ENCODE measurements around the gene LETM1.

LETM1 gene

GRCh38 chr4:1806596-1807331 is 49.2 kb downstream of the LETM1 start:
- DNase-seq (ENCODE audit: low read depth), result no peak

DNA sequence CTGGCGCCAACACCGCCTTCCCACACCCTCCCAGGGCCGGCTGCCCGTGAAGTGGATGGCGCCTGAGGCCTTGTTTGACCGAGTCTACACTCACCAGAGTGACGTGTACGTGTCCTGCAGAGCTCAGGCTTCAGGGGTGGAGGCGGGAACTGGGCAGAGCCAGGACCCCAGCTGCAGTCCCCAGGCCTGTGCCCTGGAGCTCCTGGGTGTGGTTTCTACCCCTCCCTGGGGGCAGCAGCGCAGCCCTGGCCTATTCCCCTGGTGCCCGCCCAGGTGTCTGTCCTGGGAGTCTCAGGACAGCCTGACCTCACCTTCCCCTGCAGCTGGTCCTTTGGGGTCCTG is 49.8 kb downstream of the LETM1 start:
- DNase-seq (ENCODE audit: low read depth), result no peak

DNA sequence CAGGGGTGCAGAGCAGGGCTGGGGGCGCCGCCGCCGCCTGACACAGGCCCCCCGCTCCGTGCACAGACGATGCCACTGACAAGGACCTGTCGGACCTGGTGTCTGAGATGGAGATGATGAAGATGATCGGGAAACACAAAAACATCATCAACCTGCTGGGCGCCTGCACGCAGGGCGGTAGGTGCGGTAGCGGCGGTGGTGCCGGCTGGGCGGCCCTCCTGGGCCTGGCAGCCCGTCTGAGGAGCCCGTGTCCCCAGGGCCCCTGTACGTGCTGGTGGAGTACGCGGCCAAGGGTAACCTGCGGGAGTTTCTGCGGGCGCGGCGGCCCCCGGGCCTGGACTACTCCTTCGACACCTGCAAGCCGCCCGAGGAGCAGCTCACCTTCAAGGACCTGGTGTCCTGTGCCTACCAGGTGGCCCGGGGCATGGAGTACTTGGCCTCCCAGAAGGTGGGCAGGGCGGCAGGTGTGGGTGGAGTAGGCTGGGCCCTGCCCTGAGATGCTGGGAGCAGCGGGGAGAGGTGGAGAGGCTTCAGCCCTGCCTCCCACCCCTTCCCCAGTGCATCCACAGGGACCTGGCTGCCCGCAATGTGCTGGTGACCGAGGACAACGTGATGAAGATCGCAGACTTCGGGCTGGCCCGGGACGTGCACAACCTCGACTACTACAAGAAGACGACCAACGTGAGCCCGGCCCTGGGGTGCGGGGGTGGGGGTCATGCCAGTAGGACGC is 50.3 kb downstream of the LETM1 start:
- DNase-seq (ENCODE audit: low read depth), result no peak

DNA sequence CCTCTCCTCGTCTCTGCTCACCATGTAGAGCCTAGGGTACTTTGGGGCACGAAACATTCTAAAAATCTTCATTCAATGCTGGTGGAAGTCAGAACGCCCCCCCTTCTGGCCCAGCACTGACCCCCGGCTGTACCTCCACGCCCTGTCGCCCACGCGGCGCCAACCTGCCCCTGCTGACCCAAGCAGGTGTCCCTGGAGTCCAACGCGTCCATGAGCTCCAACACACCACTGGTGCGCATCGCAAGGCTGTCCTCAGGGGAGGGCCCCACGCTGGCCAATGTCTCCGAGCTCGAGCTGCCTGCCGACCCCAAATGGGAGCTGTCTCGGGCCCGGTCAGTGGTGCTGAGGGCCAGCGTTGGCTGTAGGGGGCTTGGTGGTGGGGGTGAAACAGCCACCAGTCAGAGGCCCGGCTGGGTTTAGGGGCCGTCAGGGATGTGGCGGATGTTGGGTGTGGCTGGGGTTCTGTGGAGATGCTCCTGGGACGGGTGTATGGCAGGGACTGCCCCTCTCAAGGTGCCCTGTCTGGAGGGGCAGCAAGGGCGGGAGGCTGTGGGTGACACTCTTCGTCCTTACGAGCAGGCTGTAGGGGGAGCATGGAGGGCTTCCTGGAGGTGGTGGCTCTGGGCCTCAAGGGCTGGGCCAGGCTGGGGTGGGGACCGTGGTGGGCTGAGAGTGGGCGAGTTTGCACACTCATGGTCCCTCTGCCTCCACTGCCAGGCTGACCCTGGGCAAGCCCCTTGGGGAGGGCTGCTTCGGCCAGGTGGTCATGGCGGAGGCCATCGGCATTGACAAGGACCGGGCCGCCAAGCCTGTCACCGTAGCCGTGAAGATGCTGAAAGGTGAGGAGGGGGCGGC is 51.1 kb downstream of the LETM1 start:
- DNase-seq (ENCODE audit: low read depth), result no peak

DNA sequence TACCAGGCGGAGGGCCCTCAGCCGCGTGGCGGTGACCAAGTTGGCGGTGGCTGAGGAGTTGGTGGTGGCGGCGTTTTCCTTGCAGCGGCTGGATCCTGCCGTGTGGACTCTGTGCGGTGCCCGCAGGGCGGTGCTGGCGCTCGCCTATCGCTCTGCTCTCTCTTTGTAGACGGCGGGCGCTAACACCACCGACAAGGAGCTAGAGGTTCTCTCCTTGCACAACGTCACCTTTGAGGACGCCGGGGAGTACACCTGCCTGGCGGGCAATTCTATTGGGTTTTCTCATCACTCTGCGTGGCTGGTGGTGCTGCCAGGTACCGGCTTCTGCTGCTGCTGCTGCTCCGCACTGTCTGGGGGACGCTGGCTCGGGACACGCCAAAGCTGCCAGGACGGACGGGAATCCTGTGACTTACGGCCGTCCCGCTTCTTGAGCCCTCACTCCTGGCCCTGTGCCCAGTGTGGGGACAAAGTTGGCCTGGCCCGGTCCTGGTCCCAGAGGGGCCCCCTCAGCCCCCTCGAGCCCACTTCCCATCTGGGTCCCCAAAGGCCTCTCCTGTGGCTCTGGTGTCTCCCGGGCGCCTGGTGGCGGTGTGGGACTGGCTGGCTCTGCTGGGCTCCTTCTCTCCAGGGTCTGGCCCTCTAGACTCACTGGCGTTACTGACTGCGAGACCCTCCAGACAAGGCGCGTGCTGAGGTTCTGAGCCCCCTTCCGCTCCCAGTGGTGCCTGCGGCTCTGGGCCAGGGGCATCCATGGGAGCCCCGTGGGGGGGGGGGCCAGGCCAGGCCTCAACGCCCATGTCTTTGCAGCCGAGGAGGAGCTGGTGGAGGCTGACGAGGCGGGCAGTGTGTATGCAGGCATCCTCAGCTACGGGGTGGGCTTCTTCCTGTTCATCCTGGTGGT is 52.2 kb downstream of the LETM1 start:
- DNase-seq (ENCODE audit: low read depth), result no peak

DNA sequence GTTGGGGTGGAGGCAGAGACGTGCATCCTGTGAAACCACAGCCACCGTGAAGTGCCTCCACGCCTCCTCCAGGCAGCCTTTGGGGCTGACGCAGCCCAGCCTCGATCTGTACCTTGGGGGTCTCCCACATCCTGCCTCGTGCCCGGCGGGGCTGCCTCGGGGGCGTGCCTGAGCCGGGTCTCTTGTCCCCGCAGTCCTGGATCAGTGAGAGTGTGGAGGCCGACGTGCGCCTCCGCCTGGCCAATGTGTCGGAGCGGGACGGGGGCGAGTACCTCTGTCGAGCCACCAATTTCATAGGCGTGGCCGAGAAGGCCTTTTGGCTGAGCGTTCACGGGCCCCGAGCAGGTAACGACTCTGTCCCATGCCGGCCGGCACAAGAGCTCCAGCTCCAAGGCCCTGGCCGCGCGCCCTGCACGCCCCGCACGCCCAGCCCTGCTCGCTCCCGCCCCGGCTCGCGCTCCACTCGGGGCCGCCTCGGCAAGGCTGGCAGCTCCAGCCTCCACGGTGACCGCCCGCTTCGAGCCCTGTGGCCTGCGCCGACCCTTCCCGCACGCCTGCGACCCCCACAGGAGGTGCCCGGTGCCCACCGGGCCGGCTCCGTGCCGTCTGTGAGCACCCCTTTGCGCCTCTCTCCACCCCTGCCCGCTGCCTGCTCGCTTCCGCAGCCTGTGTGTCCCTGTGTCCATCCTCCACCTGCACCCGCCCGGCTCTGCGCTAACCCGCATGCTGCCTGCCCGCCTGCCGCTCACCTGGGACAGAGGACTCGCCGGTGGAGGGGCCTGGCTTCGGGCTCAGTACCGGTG is 53.0 kb downstream of the LETM1 start:
- no peak for DNase-seq (ENCODE audit: low read depth)

- DNase-seq (ENCODE audit: low read depth), result peak; percentile 15
These were observed 53.7 kb downstream of the LETM1 start for GRCh38 chr4:1802151-1802715.

DNA sequence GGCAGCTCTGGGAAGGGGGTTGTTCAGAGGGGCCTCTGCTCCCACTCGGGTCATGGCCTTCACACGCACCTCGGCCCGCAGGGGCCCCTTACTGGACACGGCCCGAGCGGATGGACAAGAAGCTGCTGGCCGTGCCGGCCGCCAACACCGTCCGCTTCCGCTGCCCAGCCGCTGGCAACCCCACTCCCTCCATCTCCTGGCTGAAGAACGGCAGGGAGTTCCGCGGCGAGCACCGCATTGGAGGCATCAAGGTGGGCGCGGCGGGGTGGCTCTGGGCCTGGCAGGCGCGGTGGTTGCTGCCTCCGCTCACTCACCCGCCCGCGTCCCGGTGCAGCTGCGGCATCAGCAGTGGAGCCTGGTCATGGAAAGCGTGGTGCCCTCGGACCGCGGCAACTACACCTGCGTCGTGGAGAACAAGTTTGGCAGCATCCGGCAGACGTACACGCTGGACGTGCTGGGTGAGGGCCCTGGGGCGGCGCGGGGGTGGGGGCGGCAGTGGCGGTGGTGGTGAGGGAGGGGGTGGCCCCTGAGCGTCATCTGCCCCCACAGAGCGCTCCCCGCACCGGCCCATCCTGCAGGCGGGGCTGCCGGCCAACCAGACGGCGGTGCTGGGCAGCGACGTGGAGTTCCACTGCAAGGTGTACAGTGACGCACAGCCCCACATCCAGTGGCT is 54.5 kb downstream of the LETM1 start:
- DNase-seq (ENCODE audit: low read depth), result no peak

DNA sequence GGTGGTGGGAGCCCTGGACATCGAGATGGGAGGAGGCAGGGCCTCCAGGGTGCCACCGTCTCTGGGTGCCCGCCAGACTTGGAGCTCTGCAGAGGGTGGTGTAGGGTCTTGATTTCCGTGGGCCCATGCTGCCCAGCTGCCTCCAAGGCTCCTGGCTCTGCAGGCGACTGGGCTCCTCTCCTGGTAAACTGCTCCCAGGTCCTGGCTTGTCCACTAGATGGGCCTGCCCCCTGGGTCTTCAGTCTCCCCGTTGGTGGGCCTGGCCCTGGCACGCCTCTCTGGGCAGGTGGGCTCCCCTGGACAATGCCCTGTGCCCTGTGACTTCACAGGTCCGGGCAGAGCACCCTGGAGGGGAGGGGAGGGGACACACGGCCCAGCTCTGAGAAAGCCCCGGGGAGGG is 55.2 kb downstream of the LETM1 start:
- DNase-seq (ENCODE audit: low read depth), result no peak

GRCh38 chr4:1799387-1800375 is 56.3 kb downstream of the LETM1 start:
- no peak for DNase-seq (ENCODE audit: low read depth)

DNA sequence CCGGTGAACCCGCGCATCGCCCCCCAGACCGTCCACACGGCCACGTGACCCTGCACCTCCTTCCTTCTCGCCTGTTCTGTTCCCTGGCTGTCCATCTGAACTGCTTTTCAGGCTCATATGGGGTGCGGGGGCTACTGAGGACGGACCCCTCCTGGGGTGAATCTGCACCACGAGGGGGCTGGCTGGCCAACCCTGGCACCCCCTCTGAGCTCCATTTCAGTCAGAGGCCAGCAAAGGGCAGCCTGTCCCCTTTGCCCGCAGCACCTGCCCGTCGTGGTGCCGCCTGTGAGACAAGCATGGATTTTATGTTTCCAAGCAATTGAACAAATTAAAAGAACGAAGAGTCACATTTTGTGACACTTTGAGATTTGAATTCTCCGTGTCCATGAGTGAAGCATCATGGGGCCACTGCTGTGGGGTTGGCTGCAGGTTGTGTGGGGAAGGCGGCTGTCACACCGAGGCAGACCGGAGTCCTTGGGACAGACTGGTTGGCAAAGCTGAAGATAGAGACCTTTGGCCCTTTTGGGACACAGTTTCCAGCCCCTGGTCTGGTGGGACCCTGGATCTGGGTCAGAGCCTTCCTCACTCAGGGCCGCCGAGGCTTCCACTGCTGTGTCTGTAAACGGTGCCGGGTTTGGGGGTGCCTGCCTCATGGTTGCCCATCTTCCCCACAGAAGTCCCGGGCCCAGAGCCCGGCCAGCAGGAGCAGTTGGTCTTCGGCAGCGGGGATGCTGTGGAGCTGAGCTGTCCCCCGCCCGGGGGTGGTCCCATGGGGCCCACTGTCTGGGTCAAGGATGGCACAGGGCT is 57.2 kb downstream of the LETM1 start:
- no peak for DNase-seq (ENCODE audit: low read depth)

- DNase-seq (ENCODE audit: low read depth), result no peak
These were observed 57.9 kb downstream of the LETM1 start for GRCh38 chr4:1797861-1798579.

DNA sequence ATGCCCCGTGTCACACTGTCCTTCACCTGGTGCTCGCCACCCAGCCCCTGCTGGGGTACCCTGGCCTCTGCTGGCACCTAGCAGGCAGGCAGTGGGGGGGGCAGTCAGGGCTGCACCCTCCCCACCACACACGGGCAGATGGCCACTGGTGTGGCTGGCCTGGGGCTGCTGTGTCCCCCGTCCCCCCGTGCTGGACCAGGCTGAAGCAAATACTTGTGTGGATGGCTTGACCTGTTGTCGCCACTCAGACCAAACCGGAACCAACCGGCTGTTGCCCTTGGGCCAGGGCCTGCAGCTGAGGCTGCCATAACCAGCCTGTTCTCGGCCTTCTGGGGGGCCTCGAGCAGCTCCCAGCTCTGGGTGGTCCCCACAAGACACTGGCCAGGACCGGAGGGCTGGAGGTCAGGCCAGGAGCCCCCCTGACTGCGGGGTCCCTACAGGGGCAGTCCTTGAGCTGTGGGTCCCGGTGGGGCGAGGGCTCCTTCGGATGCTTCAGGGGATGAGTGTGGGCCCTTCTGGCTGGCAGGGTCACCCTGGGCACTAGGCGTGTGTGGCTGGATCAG is 58.6 kb downstream of the LETM1 start:
- DNase-seq (ENCODE audit: low read depth), result no peak

- DNase-seq (ENCODE audit: low read depth), result no peak
These were observed 59.3 kb downstream of the LETM1 start for GRCh38 chr4:1796486-1797204.

GRCh38 chr4:1795299-1796195 is 60.4 kb downstream of the LETM1 start:
- DNase-seq (ENCODE audit: low read depth), result no peak
